ENCODE results near the gene TBC1D20. TPM values are rescaled to one million over a fixed set of nuclear protein-coding genes. Genes with fewer than 3 reads are reported as not detected.

The TBC1D20 gene
- total RNA-seq, 6 experiments from 2014 or later, result 36.7 to 47.0 (median 42.1) TPM

- no peak for TF ChIP-seq CTCF (IDR thresholded peaks at IDR 0.05)
- no peaks in the 10 kb centered on the region; the same call in 1 of the 2 replicates for H3K27me3 Mint-ChIP-seq (ENCODE audit: insufficient read depth)
- H3K4me3 Mint-ChIP-seq, result no peak overlapping the region
- no peaks in the 10 kb centered on the region for H3K36me3 Mint-ChIP-seq (ENCODE audit: low read depth)
- peaks cover 21% of the 10 kb centered on the region for H3K4me1 Mint-ChIP-seq (ENCODE audit: low read depth)
- no peaks in the 10 kb centered on the region for H3K9me3 Mint-ChIP-seq
- DNase-seq, result no peak
- no peak overlapping the region for H3K27ac Mint-ChIP-seq
These were observed 58.2 kb downstream of the TBC1D20 start for GRCh38 chr20:404088-404487.

- no peak for DNase-seq
- Mint-ChIP-seq H3K36me3 (ENCODE audit: low read depth) (no peaks in the 10 kb centered on the region), H3K9me3 (no peaks in the 10 kb centered on the region), H3K27ac (no peak overlapping the region), H3K4me1 (ENCODE audit: low read depth) (peaks cover 18% of the 10 kb centered on the region), H3K27me3 (ENCODE audit: insufficient read depth) (no peaks in the 10 kb centered on the region; the same call in 1 of the 2 replicates), H3K4me3 (no peak overlapping the region)
- no peak for TF ChIP-seq CTCF (IDR thresholded peaks at IDR 0.05)
These were observed 58.8 kb downstream of the TBC1D20 start for GRCh38 chr20:403582-403957.

GRCh38 chr20:402898-403581 lies 59.3 kb downstream of the TBC1D20 start:
- Mint-ChIP-seq H3K36me3 (ENCODE audit: low read depth) (no peaks in the 10 kb centered on the region), H3K4me3 (no peak overlapping the region), H3K27ac (no peak overlapping the region), H3K27me3 (ENCODE audit: insufficient read depth) (no peaks in the 10 kb centered on the region; the same call in 1 of the 2 replicates), H3K9me3 (no peaks in the 10 kb centered on the region), H3K4me1 (ENCODE audit: low read depth) (peaks cover 18% of the 10 kb centered on the region)
- no peak for TF ChIP-seq CTCF (IDR thresholded peaks at IDR 0.05)
- no peak for DNase-seq

GRCh38 chr20:402496-402885 lies 59.8 kb downstream of the TBC1D20 start:
- H3K9me3 Mint-ChIP-seq, result no peaks in the 10 kb centered on the region
- no peak overlapping the region for H3K27ac Mint-ChIP-seq
- DNase-seq, result no peak
- H3K4me3 Mint-ChIP-seq, result no peak overlapping the region
- no peaks in the 10 kb centered on the region; the same call in 1 of the 2 replicates for H3K27me3 Mint-ChIP-seq (ENCODE audit: insufficient read depth)
- peaks cover 17% of the 10 kb centered on the region for H3K4me1 Mint-ChIP-seq (ENCODE audit: low read depth)
- H3K36me3 Mint-ChIP-seq (ENCODE audit: low read depth), result no peaks in the 10 kb centered on the region
- no peak for TF ChIP-seq CTCF (IDR thresholded peaks at IDR 0.05)

- Mint-ChIP-seq H3K27me3 (ENCODE audit: insufficient read depth) (no peaks in the 10 kb centered on the region; the same call in 1 of the 2 replicates), H3K4me1 (ENCODE audit: low read depth) (peaks cover 11% of the 10 kb centered on the region), H3K27ac (peak overlapping the region; percentile 38; the same call in 1 of the 2 replicates), H3K4me3 (no peak overlapping the region), H3K36me3 (ENCODE audit: low read depth) (no peaks in the 10 kb centered on the region), H3K9me3 (no peaks in the 10 kb centered on the region)
- TF ChIP-seq CTCF (IDR thresholded peaks at IDR 0.05), result no peak
- DNase-seq, result no peak
These were observed 60.4 kb downstream of the TBC1D20 start for GRCh38 chr20:401682-402495.
